Fibroblast of peridontal ligament (primary cell): ENCODE measurements around the gene EHD4.

Source experiments
- DNase-seq: peaks from one replicate; pipeline ENCODE4 v3.0.0-alpha.2; 2010; ENCODE audit errors: extremely low read depth

EHD4 gene

GRCh38 chr15:41972253-41973242 lies at the start of gene EHD4:
Gene EHD4 (minus strand): TSS chr15:41972557. CDS start chr15:41972494, 63 bp downstream.
- DNase-seq, result peak; percentile 99

- DNase-seq, result no peak
These were observed 49.2 kb upstream of the EHD4 start for GRCh38 chr15:42021593-42021992.

GRCh38 chr15:42020713-42021273 lies 48.4 kb upstream of the EHD4 start, which contains the start of gene PLA2G4E:
Gene PLA2G4E (minus strand): TSS chr15:42021042. CDS start chr15:42021030, 12 bp downstream.
- no peak for DNase-seq

GRCh38 chr15:42018306-42019224 lies 46.2 kb upstream of the EHD4 start:
- DNase-seq, result no peak

GRCh38 chr15:42016971-42017370 lies 44.6 kb upstream of the EHD4 start:
- DNase-seq, result no peak

GRCh38 chr15:42014406-42014805 lies 42.0 kb upstream of the EHD4 start:
- DNase-seq, result no peak

- no peak for DNase-seq
These were observed 40.6 kb upstream of the EHD4 start for GRCh38 chr15:42012928-42013482.

- no peak for DNase-seq
These were observed 39.9 kb upstream of the EHD4 start for GRCh38 chr15:42012241-42012640.

- no peak for DNase-seq
These were observed 38.7 kb upstream of the EHD4 start for GRCh38 chr15:42011074-42011473.

GRCh38 chr15:42010434-42010833 lies 38.1 kb upstream of the EHD4 start:
- DNase-seq, result no peak

- DNase-seq, result no peak
These were observed 37.1 kb upstream of the EHD4 start for GRCh38 chr15:42009474-42009873.

GRCh38 chr15:42009022-42009421 lies 36.7 kb upstream of the EHD4 start:
- no peak for DNase-seq

GRCh38 chr15:42007386-42007785 lies 35.0 kb upstream of the EHD4 start:
- no peak for DNase-seq

GRCh38 chr15:42002333-42002732 lies 30.0 kb upstream of the EHD4 start:
- no peak for DNase-seq

GRCh38 chr15:42001236-42001635 lies 28.9 kb upstream of the EHD4 start:
- no peak for DNase-seq

- DNase-seq, result no peak
These were observed 27.2 kb upstream of the EHD4 start for GRCh38 chr15:41999290-42000285.

GRCh38 chr15:41997845-41998244 lies 25.5 kb upstream of the EHD4 start:
- no peak for DNase-seq

- no peak for DNase-seq
These were observed 24.7 kb upstream of the EHD4 start for GRCh38 chr15:41996921-41997592.

GRCh38 chr15:41996376-41996775 lies 24.0 kb upstream of the EHD4 start:
- no peak for DNase-seq

- DNase-seq, result no peak
These were observed 23.1 kb upstream of the EHD4 start for GRCh38 chr15:41995476-41995855.
